Stomach smooth muscle (tissue), 2 donors: ENCODE results near the gene ARF1.
A peak's percentile ranks its signal among the peaks of the same experiment; 100 is the strongest.

Source experiments
- H3K27ac ChIP-seq: one replicate; pipeline ENCODE4 v1.7.0; 2013; ENCODE audit warnings: mild to moderate bottlenecking, low read length, inconsistent platforms
- H3K27me3 ChIP-seq, 2 donors: one replicate each; pipeline ENCODE4 v1.7.0; 2013; ENCODE audit warnings: low read length in 2 of 2; ENCODE audit not compliant: insufficient read depth in 2 of 2, control insufficient read depth in 1 of 2
- H3K36me3 ChIP-seq, 2 donors: one replicate each; pipeline ENCODE4 v1.7.0; 2013; ENCODE audit warnings: low read length in 2 of 2; ENCODE audit not compliant: control insufficient read depth in 2 of 2, insufficient read depth in 2 of 2
- H3K4me1 ChIP-seq: one replicate; pipeline ENCODE4 v1.7.0; 2013; ENCODE audit warnings: low read length; ENCODE audit not compliant: control insufficient read depth, insufficient read depth
- H3K4me3 ChIP-seq, 2 donors: one replicate each; pipeline ENCODE4 v1.7.0; 2013; ENCODE audit warnings: low read length in 2 of 2
- H3K9ac ChIP-seq, 2 donors: one replicate each; pipeline ENCODE4 v1.7.0; 2013; ENCODE audit warnings: low read length in 2 of 2, mild to moderate bottlenecking in 1 of 2
- H3K9me3 ChIP-seq, 2 donors: one replicate each; pipeline ENCODE4 v1.7.0; 2013; ENCODE audit warnings: low read length in 2 of 2; ENCODE audit not compliant: control insufficient read depth in 2 of 2
- donor health status: healthy.
- donor health status: Pancreatic carcinoma.

The ARF1 gene

GRCh38 chr1:228088586-228089498, 6.3 kb downstream of the ARF1 start:
- Histone ChIP-seq H3K4me3 (peak overlapping the region in 1 of 2 donors; percentile 15), H3K9me3 (no peaks in the 10 kb centered on the region), H3K9ac (no peak overlapping the region), H3K4me1 (peaks cover 84% of the 10 kb centered on the region), H3K27ac (no peak overlapping the region), H3K27me3 (no peaks in the 10 kb centered on the region), H3K36me3 (peaks cover 0 to 7% of the 10 kb centered on the region in 2 donors)

- Histone ChIP-seq H3K4me3 (peak overlapping the region in 1 of 2 donors; percentile 22), H3K36me3 (peaks cover 0 to 9% of the 10 kb centered on the region in 2 donors), H3K9me3 (peaks cover 0 to 7% of the 10 kb centered on the region in 2 donors), H3K27me3 (no peaks in the 10 kb centered on the region), H3K9ac (no peak overlapping the region), H3K4me1 (peaks cover 75% of the 10 kb centered on the region), H3K27ac (no peak overlapping the region)
Measured at GRCh38 chr1:228089519-228090380, 7.2 kb downstream of the ARF1 start.

GRCh38 chr1:228090613-228091081, 8.1 kb downstream of the ARF1 start:
- H3K27ac ChIP-seq: no peak overlapping the region
- H3K9ac ChIP-seq: no peak overlapping the region
- peaks cover 66% of the 10 kb centered on the region for H3K4me1 ChIP-seq
- H3K4me3 ChIP-seq: peak overlapping the region in 1 of 2 donors; percentile 1
- no peaks in the 10 kb centered on the region for H3K27me3 ChIP-seq
- peaks cover 0 to 9% of the 10 kb centered on the region in 2 donors for H3K36me3 ChIP-seq
- peaks cover 0 to 11% of the 10 kb centered on the region in 2 donors for H3K9me3 ChIP-seq

GRCh38 chr1:228091084-228091483, 8.6 kb downstream of the ARF1 start:
- Histone ChIP-seq H3K27ac (no peak overlapping the region), H3K4me1 (peaks cover 62% of the 10 kb centered on the region), H3K9ac (peak overlapping the region in 1 of 2 donors; percentile 47)

GRCh38 chr1:228092342-228093049, 10.0 kb downstream of the ARF1 start:
- H3K27me3 ChIP-seq: no peaks in the 10 kb centered on the region
- H3K36me3 ChIP-seq: peaks cover 0 to 20% of the 10 kb centered on the region in 2 donors
- H3K9ac ChIP-seq: no peak overlapping the region
- H3K4me1 ChIP-seq: peaks cover 55% of the 10 kb centered on the region
- H3K9me3 ChIP-seq: peaks cover 0 to 11% of the 10 kb centered on the region in 2 donors
- H3K4me3 ChIP-seq: no peak overlapping the region
- H3K27ac ChIP-seq: no peak overlapping the region

More at GRCh38 chr1:228091084-228091483, 8.6 kb downstream of the ARF1 start:
- Histone ChIP-seq H3K36me3 (peaks cover 0 to 11% of the 10 kb centered on the region in 2 donors), H3K4me3 (no peak overlapping the region), H3K9me3 (peaks cover 0 to 11% of the 10 kb centered on the region in 2 donors), H3K27me3 (no peaks in the 10 kb centered on the region)

- Histone ChIP-seq H3K27me3 (no peaks in the 10 kb centered on the region), H3K9me3 (peaks cover 0 to 11% of the 10 kb centered on the region in 2 donors), H3K9ac (no peak overlapping the region), H3K4me3 (peak overlapping the region in 1 of 2 donors; percentile 8), H3K27ac (no peak overlapping the region), H3K4me1 (peaks cover 48% of the 10 kb centered on the region), H3K36me3 (peaks cover 7 to 27% of the 10 kb centered on the region in 2 donors)
Measured at GRCh38 chr1:228093050-228093906, 10.8 kb downstream of the ARF1 start.

GRCh38 chr1:228094432-228095016, 12.0 kb downstream of the ARF1 start:
- H3K9ac ChIP-seq: no peak overlapping the region
- no peak overlapping the region for H3K27ac ChIP-seq
- H3K4me1 ChIP-seq: peaks cover 36% of the 10 kb centered on the region
- peaks cover 0 to 11% of the 10 kb centered on the region in 2 donors for H3K9me3 ChIP-seq
- H3K4me3 ChIP-seq: no peak overlapping the region
- H3K36me3 ChIP-seq: peaks cover 12 to 34% of the 10 kb centered on the region in 2 donors
- H3K27me3 ChIP-seq: no peaks in the 10 kb centered on the region

GRCh38 chr1:228095161-228095560, 12.7 kb downstream of the ARF1 start:
- H3K4me1 ChIP-seq: peaks cover 29% of the 10 kb centered on the region
- peaks cover 0 to 11% of the 10 kb centered on the region in 2 donors for H3K9me3 ChIP-seq

GRCh38 chr1:228095938-228096337, 13.4 kb downstream of the ARF1 start:
- H3K4me1 ChIP-seq: peaks cover 24% of the 10 kb centered on the region
- H3K27me3 ChIP-seq: no peaks in the 10 kb centered on the region
- H3K27ac ChIP-seq: no peak overlapping the region
- peaks cover 19 to 41% of the 10 kb centered on the region in 2 donors for H3K36me3 ChIP-seq
- no peak overlapping the region for H3K4me3 ChIP-seq
- H3K9me3 ChIP-seq: peaks cover 0 to 11% of the 10 kb centered on the region in 2 donors
- no peak overlapping the region for H3K9ac ChIP-seq

More at GRCh38 chr1:228095161-228095560, 12.7 kb downstream of the ARF1 start:
- peaks cover 17 to 39% of the 10 kb centered on the region in 2 donors for H3K36me3 ChIP-seq
- H3K27me3 ChIP-seq: no peaks in the 10 kb centered on the region
- no peak overlapping the region for H3K4me3 ChIP-seq
- H3K9ac ChIP-seq: no peak overlapping the region
- H3K27ac ChIP-seq: no peak overlapping the region
